Retinal pigment epithelial cell (primary cell): ENCODE data around the gene PTPRR.

ENCODE experiments used
- DNase-seq: peaks from one replicate; pipeline ENCODE4 v3.0.0-alpha.2; 2010; ENCODE audit warnings: low read depth
- H3K4me3 ChIP-seq: 2 replicates; pipeline ENCODE4 v1.5.1; 2011; ENCODE audit warnings: mild to moderate bottlenecking, low read length, control low read depth, moderate library complexity
- CTCF ChIP-seq: conservative IDR thresholded peaks from 2 replicates; pipeline ENCODE4 v1.5.1; 2011; ENCODE audit warnings: low read depth, low read length, control low read depth, inconsistent platforms

Gene PTPRR

GRCh38 chr12:70763666-70764065 lies 156.9 kb downstream of the PTPRR start:
- no peak for DNase-seq
- no peak overlapping the region for H3K4me3 ChIP-seq
- TF ChIP-seq CTCF = no peak

GRCh38 chr12:70762000-70762399 lies 158.5 kb downstream of the PTPRR start:
- no peak for DNase-seq
- no peak for TF ChIP-seq CTCF
- no peak overlapping the region for H3K4me3 ChIP-seq

GRCh38 chr12:70759161-70759918 lies 161.2 kb downstream of the PTPRR start:
- no peak for TF ChIP-seq CTCF
- no peak for DNase-seq
- H3K4me3 ChIP-seq = no peak overlapping the region

GRCh38 chr12:70758494-70758845 lies 162.1 kb downstream of the PTPRR start:
- DNase-seq = no peak
- no peak for TF ChIP-seq CTCF
- no peak overlapping the region for H3K4me3 ChIP-seq

- TF ChIP-seq CTCF = no peak
- H3K4me3 ChIP-seq = no peak overlapping the region
- DNase-seq = no peak
Observed at GRCh38 chr12:70757830-70758493, 162.6 kb downstream of the PTPRR start.

- no peak for DNase-seq
- no peak for TF ChIP-seq CTCF
- no peak overlapping the region for H3K4me3 ChIP-seq
Observed at GRCh38 chr12:70756791-70757190, 163.7 kb downstream of the PTPRR start.

GRCh38 chr12:70756118-70756517 lies 164.4 kb downstream of the PTPRR start:
- TF ChIP-seq CTCF = no peak
- DNase-seq = peak; percentile 55
- no peak overlapping the region for H3K4me3 ChIP-seq
